GM19397 (cell line): Measurements from ENCODE around the gene CRYGS.

Experiments
- ATAC-seq: cut with Tn5 transposase; IDR thresholded peaks from one replicate; pipeline ENCODE4 v1.9.1; 2021; ENCODE audit warnings: mild to moderate bottlenecking, moderate library complexity; ENCODE audit not compliant: unreplicated experiment

CRYGS gene

DNA sequence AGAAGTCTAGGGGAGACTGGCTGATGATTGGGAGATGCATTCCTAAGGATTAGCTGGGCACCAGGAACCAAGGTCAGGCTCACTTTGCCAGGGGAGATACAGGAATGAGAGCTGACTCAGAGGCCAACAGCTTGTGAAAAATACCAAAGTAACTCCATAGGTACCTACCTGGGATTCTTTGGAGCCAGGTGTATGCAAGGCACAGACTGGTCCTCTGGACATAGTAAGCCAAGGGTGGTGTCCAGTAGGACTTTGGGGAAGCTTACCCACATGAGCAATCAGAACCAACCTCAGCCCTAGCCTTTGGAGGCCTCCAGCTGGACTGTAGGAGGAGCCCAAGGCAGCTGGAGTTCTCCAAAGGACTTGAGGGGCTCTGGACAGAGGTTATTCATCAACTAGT, 47.5 kb downstream of the CRYGS start:
- no peak for ATAC-seq

DNA sequence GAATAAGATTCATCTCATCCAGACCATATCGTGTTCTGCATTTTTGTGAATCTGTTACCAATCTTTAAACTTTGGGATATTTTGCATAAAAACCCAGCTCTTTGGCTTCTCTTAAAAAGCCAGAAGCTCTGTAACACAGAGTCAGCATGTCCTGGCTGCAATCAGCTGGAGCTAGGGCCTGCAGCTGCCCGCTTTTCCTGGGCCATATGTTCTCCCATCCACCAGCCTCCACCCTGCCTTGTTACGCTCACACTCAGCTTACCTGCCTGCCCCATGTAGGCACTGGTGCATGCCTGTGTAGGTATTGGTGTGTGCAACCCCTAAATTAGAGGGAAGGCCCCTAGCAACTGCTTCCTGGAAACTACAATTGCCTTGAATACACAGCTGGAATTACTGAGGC, 48.2 kb downstream of the CRYGS start:
- ATAC-seq: no peak

DNA sequence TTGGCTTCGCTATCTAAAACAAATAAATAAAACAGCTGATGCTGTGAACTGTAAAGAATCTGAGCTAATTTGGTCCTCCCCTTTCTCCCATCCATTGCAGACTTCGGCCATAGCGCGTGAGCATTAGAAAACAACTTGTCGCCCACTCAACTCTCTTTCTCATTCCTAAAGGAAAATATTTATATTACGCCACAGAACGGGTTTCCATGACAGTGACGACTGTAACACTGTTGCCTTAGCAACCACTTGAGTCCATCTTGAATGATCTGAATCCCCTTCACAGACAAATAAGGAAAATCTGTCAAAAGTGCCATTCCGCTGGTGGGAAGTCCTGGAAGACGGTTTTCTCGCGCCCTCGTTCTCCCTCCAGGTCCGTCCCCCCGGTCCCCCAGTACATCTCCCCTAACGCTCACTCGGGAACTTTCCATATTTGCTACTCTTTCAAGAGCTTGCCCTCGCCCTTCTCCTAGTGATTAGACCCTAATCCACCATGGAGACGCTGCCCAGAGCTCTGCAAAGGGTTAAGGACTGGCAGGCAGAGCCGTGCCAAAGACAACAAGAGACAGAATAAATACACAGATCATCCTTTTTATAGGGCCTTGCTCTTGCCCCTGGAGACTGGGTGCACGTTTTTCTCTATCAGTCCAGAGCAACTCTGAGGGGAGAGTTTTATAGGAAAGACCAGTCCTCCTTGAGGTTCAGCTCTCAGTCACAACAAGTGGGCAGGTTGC, 50.5 kb downstream of the CRYGS start:
- no peak for ATAC-seq

DNA sequence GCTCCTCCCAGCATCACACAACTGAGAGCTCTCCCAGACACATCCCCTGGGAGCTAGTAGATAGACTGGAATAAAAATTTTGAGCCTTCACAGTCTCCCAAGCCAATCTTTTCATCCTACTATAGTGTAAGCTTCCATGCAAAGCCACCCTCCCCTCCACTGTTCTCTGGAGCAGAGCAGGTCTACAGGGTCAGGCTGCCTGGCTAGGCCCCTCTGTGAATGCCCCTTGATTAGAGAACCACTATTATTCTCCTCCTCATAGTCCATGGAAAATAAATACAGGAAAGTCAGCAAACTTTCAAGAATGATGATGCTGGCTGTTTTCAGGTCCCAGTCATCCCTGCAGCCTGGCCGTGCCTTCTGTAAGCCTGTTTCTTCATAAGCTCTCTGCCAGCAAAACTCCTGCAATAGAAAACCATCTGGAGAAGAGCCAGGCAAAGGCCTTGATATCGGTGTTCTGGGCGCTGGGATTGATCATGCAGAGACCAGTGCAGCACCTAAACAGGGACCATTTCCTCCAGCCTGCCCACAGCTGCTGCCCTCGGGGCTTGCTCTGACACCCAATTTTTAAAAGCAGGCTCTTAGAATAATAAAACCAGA, 51.7 kb downstream of the CRYGS start:
- no peak for ATAC-seq

DNA sequence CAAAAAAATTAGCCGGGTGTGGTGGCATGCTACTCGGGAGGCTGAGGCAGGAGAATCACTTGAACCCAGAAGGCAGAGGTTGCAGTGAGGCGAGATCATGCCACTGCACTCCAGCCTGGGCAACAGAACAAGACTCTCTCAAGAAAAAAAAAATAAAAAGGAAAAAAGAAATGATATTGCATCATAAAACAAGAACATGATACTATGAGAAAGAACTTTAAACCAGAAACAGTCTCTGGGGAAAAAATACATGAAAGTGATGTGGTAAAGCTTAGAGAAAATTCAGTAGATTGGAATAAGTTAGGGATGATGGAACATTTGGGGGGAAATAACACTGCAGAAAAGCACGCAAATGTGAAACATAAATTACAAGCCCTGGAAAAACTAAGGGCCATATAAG, 54.7 kb downstream of the CRYGS start:
- ATAC-seq: no peak
